Tongue (tissue), 3 donors: ENCODE data around the gene ARL8B. TPM values are rescaled to one million over a fixed set of nuclear protein-coding genes. Genes with fewer than 3 reads are reported as not detected.

Source experiments
- DNase-seq: peaks from one replicate; pipeline ENCODE4 v3.0.0-alpha.2; 2015
- small RNA-seq: library from RNA; depleted of rRNA; stranded (forward); fragments of <200 nt; gene quantifications from one replicate; pipeline ENCODE3, GENCODE V24; 2014; ENCODE audit warnings: low replicate concordance
- total RNA-seq: library from RNA; depleted of rRNA; stranded (reverse); fragments of >200 nt; gene quantifications from one replicate; pipeline ENCODE4 v1.2.3, GENCODE V29; 2014

The ARL8B gene
- total RNA-seq, 1 donor from 2014 or later: 53.1 TPM

GRCh38 chr3:5212628-5213573 lies 90.8 kb downstream of the ARL8B start:
- DNase-seq: no peak

GRCh38 chr3:5213574-5213966 lies 91.5 kb downstream of the ARL8B start:
- no peak for DNase-seq

GRCh38 chr3:5214352-5214751 lies 92.3 kb downstream of the ARL8B start:
- DNase-seq: no peak

- no peak for DNase-seq
Observed at GRCh38 chr3:5217824-5218595, 95.9 kb downstream of the ARL8B start.

GRCh38 chr3:5218815-5219214 lies 96.7 kb downstream of the ARL8B start:
- no peak for DNase-seq

GRCh38 chr3:5219216-5219615 lies 97.1 kb downstream of the ARL8B start:
- DNase-seq: no peak

- no peak for DNase-seq
Observed at GRCh38 chr3:5220193-5220592, 98.1 kb downstream of the ARL8B start.

GRCh38 chr3:5220667-5221431 lies 98.8 kb downstream of the ARL8B start:
- DNase-seq: no peak

- no peak for DNase-seq
Observed at GRCh38 chr3:5221701-5222100, 99.6 kb downstream of the ARL8B start.

GRCh38 chr3:5222283-5223005 lies 100.4 kb downstream of the ARL8B start:
- DNase-seq: no peak

GRCh38 chr3:5226783-5227182 lies 104.7 kb downstream of the ARL8B start:
- peak; percentile 48 for DNase-seq

- DNase-seq: no peak
Observed at GRCh38 chr3:5227812-5228211, 105.7 kb downstream of the ARL8B start.

GRCh38 chr3:5229414-5229813 lies 107.3 kb downstream of the ARL8B start:
- no peak for DNase-seq

Small RNA genes lying within 50 kb of the gene (small RNA-seq; reads per million reads assigned to genes)
- gene AC090955.1 (not detected), gene RF00019 (not detected)

Other genes starting within 250 kb of the ARL8B start
- 77.1 TPM for gene BHLHE40, start 142.9 kb upstream of the ARL8B start, total RNA-seq
- 10.3 TPM for gene EDEM1, start 65.4 kb downstream of the ARL8B start, total RNA-seq